H1 (cell line): ENCODE data around the gene PRKCH. TPM values are rescaled to one million over a fixed set of nuclear protein-coding genes. Genes with fewer than 3 reads are reported as not detected.

Source experiments
- polyA plus RNA-seq, 7 experiments: library from polyadenylated mRNA; depleted of rRNA in 3 of 7; stranded (reverse) in 5 of 7; unstranded in 2 of 7; fragments of >200 nt in 5 of 7; fragments of 200-250 nt in 2 of 7; gene quantifications; 1 replicate in 5 of 7; 2 replicates in 1 of 7; 4 replicates in 1 of 7; pipeline versions ENCODE4 v1.2.1 to v1.2.3, GENCODE V29; 2011 to 2013; ENCODE audit warnings: missing spikeins in 2 of 7, mixed read lengths in 2 of 7
- total RNA-seq: library from RNA; stranded (reverse); fragmentation: NEBNext Ultra II Directional; extraction: Animal tissue kit (Norgen Biotek cat#: 25700); gene quantifications from 2 replicates; pipeline ENCODE4 v1.2.1, GENCODE V29; 2021

Gene PRKCH
- total and polyA plus RNA-seq, 2 of the 8 experiments (the other 6 are each of a cell fraction or from before 2014, with no cell fraction given) = 6.4 to 7.0 TPM

Other genes starting within 250 kb of the PRKCH start
- 11.0 and 11.2 TPM in 2 replicates for gene TMEM30B, start 40.2 kb upstream of the PRKCH start, total RNA-seq
- gene TMEM30B, start 40.2 kb upstream of the PRKCH start, polyA plus RNA-seq (2011; rRNA removed) = 18.7 and 27.3 TPM in 2 replicates